SU-DHL-6 (cell line): ENCODE measurements around the gene CFAP97D2.

ENCODE experiments used
- H2AFZ ChIP-seq: fragments of 200-600 bp; sonication (generic); 2 replicates; pipeline ENCODE4 v1.6.1; 2014; ENCODE audit warnings: low read depth, mild to moderate bottlenecking, moderate library complexity, mixed read lengths, antibody characterized with exemption, low read length; ENCODE audit not compliant: severe bottlenecking
- H3F3A ChIP-seq: fragments of 200-600 bp; shearing (Covaris generic); 2 replicates; pipeline ENCODE4 v1.6.0; 2016; ENCODE audit warnings: antibody characterized with exemption, mild to moderate bottlenecking; ENCODE audit not compliant: insufficient read depth
- H3K27ac ChIP-seq: fragments of 200-600 bp; sonication (generic); 2 replicates; pipeline ENCODE4 v1.5.1; 2016; ENCODE audit warnings: low read depth, mild to moderate bottlenecking, low read length, moderate library complexity, mixed read lengths
- H3K27me3 ChIP-seq: fragments of 200-600 bp; sonication (generic), shearing (Covaris generic); 2 replicates; pipeline ENCODE4 v1.6.0; 2014; ENCODE audit warnings: mild to moderate bottlenecking, low read length
- H3K36me3 ChIP-seq: fragments of 200-600 bp; sonication (generic); 2 replicates; pipeline ENCODE4 v1.6.1; 2014; ENCODE audit warnings: mild to moderate bottlenecking, low read length, mixed read lengths
- H3K4me2 ChIP-seq: fragments of 300-600, 200-600 bp; shearing (Covaris generic), sonication (generic); 2 replicates; pipeline ENCODE4 v1.6.0; 2014; ENCODE audit warnings: low read length, low read depth, mild to moderate bottlenecking; ENCODE audit not compliant: poor library complexity, severe bottlenecking
- H3K4me3 ChIP-seq: fragments of 200-600 bp; sonication (generic); 2 replicates; pipeline ENCODE4 v1.5.1; 2014; ENCODE audit warnings: antibody characterized with exemption, low read length, mild to moderate bottlenecking, mixed read lengths; ENCODE audit not compliant: insufficient read depth, poor library complexity, severe bottlenecking
- H3K79me2 ChIP-seq: fragments of 200-600 bp; sonication (generic); 2 replicates; pipeline ENCODE4 v1.6.1; 2014; ENCODE audit warnings: mild to moderate bottlenecking, low read length, moderate library complexity; ENCODE audit not compliant: insufficient read depth
- H3K9ac ChIP-seq: fragments of 200-600 bp; sonication (generic); 2 replicates; pipeline ENCODE4 v1.7.0; 2014; ENCODE audit warnings: mild to moderate bottlenecking, low read length
- H3K9me2 ChIP-seq: fragments of 200-600 bp; sonication (generic); replicated peaks from 2 replicates; pipeline ENCODE4 v1.6.1; 2014; ENCODE audit warnings: low read length; ENCODE audit not compliant: insufficient read depth
- H3K9me3 ChIP-seq: fragments of 200-600 bp; sonication (generic); 2 replicates; pipeline ENCODE4 v1.6.1; 2014; ENCODE audit warnings: low read length, mixed read lengths; ENCODE audit not compliant: insufficient read depth
- H4K20me1 ChIP-seq: fragments of 200-600 bp; sonication (generic); 2 replicates; pipeline ENCODE4 v1.6.1; 2014; ENCODE audit warnings: low read depth, mild to moderate bottlenecking, antibody characterized with exemption, low read length, moderate library complexity, mixed read lengths
- EZH2phosphoT487 ChIP-seq: fragments of 200-600 bp; sonication (generic), shearing (Covaris generic); conservative IDR thresholded peaks from 2 replicates; pipeline ENCODE4 v1.6.1; 2018; ENCODE audit warnings: mild to moderate bottlenecking, antibody characterized with exemption, low read length, moderate library complexity, mixed read lengths
- TF ChIP-seq, protein P1 (sequence below): fragments of 200-600 bp; sonication (generic); IDR thresholded peaks from one replicate; pipeline ENCODE4 v1.5.1; 2017; ENCODE audit warnings: antibody characterized with exemption, mild to moderate bottlenecking, low read length, moderate library complexity; ENCODE audit not compliant: insufficient read depth, poor library complexity, severe bottlenecking

The CFAP97D2 gene

GRCh38 chr13:114266241-114266640, 87.2 kb downstream of the CFAP97D2 start:
- H2AFZ ChIP-seq: no peak overlapping the region
- no peak overlapping the region for H3K4me3 ChIP-seq
- H3K79me2 ChIP-seq: no peaks in the 10 kb centered on the region
- H3K4me2 ChIP-seq: no peak overlapping the region
- H3K9me2 ChIP-seq: no peaks in the 10 kb centered on the region
- no peaks in the 10 kb centered on the region for H4K20me1 ChIP-seq
- no peaks in the 10 kb centered on the region for H3K9me3 ChIP-seq
- TF ChIP-seq, protein P1, sequence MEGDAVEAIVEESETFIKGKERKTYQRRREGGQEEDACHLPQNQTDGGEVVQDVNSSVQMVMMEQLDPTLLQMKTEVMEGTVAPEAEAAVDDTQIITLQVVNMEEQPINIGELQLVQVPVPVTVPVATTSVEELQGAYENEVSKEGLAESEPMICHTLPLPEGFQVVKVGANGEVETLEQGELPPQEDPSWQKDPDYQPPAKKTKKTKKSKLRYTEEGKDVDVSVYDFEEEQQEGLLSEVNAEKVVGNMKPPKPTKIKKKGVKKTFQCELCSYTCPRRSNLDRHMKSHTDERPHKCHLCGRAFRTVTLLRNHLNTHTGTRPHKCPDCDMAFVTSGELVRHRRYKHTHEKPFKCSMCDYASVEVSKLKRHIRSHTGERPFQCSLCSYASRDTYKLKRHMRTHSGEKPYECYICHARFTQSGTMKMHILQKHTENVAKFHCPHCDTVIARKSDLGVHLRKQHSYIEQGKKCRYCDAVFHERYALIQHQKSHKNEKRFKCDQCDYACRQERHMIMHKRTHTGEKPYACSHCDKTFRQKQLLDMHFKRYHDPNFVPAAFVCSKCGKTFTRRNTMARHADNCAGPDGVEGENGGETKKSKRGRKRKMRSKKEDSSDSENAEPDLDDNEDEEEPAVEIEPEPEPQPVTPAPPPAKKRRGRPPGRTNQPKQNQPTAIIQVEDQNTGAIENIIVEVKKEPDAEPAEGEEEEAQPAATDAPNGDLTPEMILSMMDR: no peak
- TF ChIP-seq EZH2phosphoT487: no peak
- H3K27ac ChIP-seq: no peak overlapping the region
- peaks cover 32% of the 10 kb centered on the region for H3K36me3 ChIP-seq
- no peak overlapping the region for H3K9ac ChIP-seq
- H3F3A ChIP-seq: no peaks in the 10 kb centered on the region
- H3K27me3 ChIP-seq: no peaks in the 10 kb centered on the region

DNA sequence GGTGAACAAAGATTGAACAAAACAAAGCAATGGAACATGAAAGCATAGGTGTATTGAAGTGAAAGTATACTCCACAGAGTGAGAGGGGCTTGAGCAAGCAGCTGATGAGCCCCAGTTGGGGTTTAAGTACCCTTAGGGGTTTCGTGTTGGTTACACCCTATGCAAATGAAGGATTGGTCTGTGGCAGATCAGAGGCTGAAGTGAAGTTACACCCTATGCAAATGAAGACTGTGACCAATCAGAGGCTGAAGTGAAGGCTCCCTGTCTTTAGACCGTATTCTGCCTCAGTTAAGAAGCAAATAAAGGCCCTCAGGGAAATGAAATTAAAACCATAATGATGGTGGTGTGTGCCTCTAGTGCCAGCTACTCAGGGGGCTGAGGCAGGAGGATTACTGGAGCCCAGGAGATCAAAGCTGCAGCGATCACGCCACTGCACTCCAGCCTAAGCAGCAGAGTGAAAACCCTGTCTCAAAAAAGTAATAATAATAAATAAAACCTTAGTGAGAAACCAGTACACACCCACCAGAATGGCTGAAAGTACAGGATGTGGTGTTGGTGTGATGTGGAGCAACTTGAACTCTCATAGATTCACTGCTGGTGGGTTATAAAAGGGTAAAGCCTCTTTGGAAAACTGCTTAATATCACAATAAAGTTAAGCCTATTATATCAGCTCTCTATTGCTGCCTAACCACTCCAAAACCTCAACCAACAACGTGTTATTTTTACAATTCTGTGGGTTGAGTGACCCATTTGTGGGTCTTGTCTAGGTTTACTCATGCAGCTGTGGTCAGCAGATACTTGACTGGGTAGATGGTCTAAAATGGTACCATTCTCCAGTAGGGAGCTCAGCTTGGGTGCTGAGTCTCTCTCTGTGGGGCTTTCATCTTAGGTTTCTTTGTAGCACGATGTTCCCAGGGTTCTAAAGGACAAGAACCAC, 89.6 kb downstream of the CFAP97D2 start:
- H3K4me2 ChIP-seq: no peak overlapping the region
- no peaks in the 10 kb centered on the region for H3K9me3 ChIP-seq
- no peak overlapping the region for H3K9ac ChIP-seq
- no peak overlapping the region for H3K4me3 ChIP-seq
- no peak for TF ChIP-seq EZH2phosphoT487
- TF ChIP-seq, protein P1: no peak
- H3F3A ChIP-seq: no peaks in the 10 kb centered on the region
- no peaks in the 10 kb centered on the region for H3K79me2 ChIP-seq
- H3K9me2 ChIP-seq: no peaks in the 10 kb centered on the region
- peaks cover 25% of the 10 kb centered on the region for H3K36me3 ChIP-seq
- no peaks in the 10 kb centered on the region for H4K20me1 ChIP-seq
- no peak overlapping the region for H2AFZ ChIP-seq
- H3K27ac ChIP-seq: no peak overlapping the region
- no peaks in the 10 kb centered on the region for H3K27me3 ChIP-seq

- Histone ChIP-seq H3K27ac (no peak overlapping the region), H3F3A (no peaks in the 10 kb centered on the region), H3K9me3 (no peaks in the 10 kb centered on the region), H3K79me2 (no peaks in the 10 kb centered on the region), H3K9me2 (no peaks in the 10 kb centered on the region), H3K9ac (no peak overlapping the region), H2AFZ (no peak overlapping the region), H3K4me2 (no peak overlapping the region), H3K27me3 (no peaks in the 10 kb centered on the region), H3K4me3 (no peak overlapping the region), H4K20me1 (no peaks in the 10 kb centered on the region), H3K36me3 (peaks cover 21% of the 10 kb centered on the region; the same call in 1 of the 2 replicates)
- no peak for TF ChIP-seq EZH2phosphoT487
- TF ChIP-seq, protein P1: no peak
Observed at GRCh38 chr13:114269281-114269770, 90.3 kb downstream of the CFAP97D2 start.
